ENCODE results near the gene PHC2. TPM values are rescaled to one million over a fixed set of nuclear protein-coding genes. Genes with fewer than 3 reads are reported as not detected.

The PHC2 gene
- total RNA-seq, 2 experiments from 2014 or later: 34.0 to 35.0 TPM

GRCh38 chr1:33442141-33442540 lies 11.2 kb upstream of the PHC2 start:
- ChIA-PET POLR2A (no interaction called here), CTCF (ENCODE audit: unreplicated experiment) (no interaction called here)
- intact Hi-C loops (cut with micrococcal nuclease; ENCODE audit: unreplicated experiment): loop anchor here (5.0 kb wide), 1 partner anchor 50 kb away; no protein-coding TSS in a partner anchor

GRCh38 chr1:33441088-33441745 lies 10.3 kb upstream of the PHC2 start:
- Histone ChIP-seq H3K36me3 (ENCODE audit: insufficient read depth, low read length) (no peaks in the 10 kb centered on the region), H3K4me1 (ENCODE audit: insufficient read depth, low read length, poor library complexity, severe bottlenecking) (no peaks in the 10 kb centered on the region), H3K27ac (ENCODE audit: low read depth, low read length, poor library complexity, severe bottlenecking) (no peak overlapping the region), H3K79me2 (ENCODE audit: insufficient read depth, low read depth, low read length) (no peaks in the 10 kb centered on the region), H3K4me2 (ENCODE audit: low read length) (no peak overlapping the region), H2AFZ (ENCODE audit: low read length) (no peak overlapping the region), H3K4me3 (ENCODE audit: low read depth, low read length, poor library complexity, severe bottlenecking) (no peak overlapping the region), H3K9me2 (ENCODE audit: insufficient read depth, low read length) (no peaks in the 10 kb centered on the region), H3K9me3 (ENCODE audit: low read length) (no peaks in the 10 kb centered on the region), H4K20me1 (ENCODE audit: insufficient read depth, low read length) (no peaks in the 10 kb centered on the region)
- no TSS peak for BruUV-seq (replicated peaks)
- intact Hi-C loops (cut with micrococcal nuclease; ENCODE audit: unreplicated experiment): loop anchor here (5.0 kb wide), 1 partner anchor 49 kb away; no protein-coding TSS in a partner anchor
- TF ChIP-seq EZH2phosphoT487 (IDR thresholded peaks at IDR 0.05; ENCODE audit: borderline replicate concordance, low read depth, low read length) (no peak), CTCF (conservative IDR thresholded peaks at IDR 0.05; ENCODE audit: low read length) (no peak)
- POLR2A ChIA-PET: no interaction called here
- DNase-seq (ENCODE audit: low spot score): no peak
- CTCF ChIA-PET (ENCODE audit: unreplicated experiment): no interaction called here

More at GRCh38 chr1:33442141-33442540, 11.2 kb upstream of the PHC2 start:
- no peaks in the 10 kb centered on the region for H3K9me2 ChIP-seq (ENCODE audit: insufficient read depth, low read length)
- no peaks in the 10 kb centered on the region for H3K79me2 ChIP-seq (ENCODE audit: insufficient read depth, low read depth, low read length)
- no peaks in the 10 kb centered on the region for H4K20me1 ChIP-seq (ENCODE audit: insufficient read depth, low read length)
- H3K36me3 ChIP-seq (ENCODE audit: insufficient read depth, low read length): no peaks in the 10 kb centered on the region
- no peak overlapping the region for H3K4me3 ChIP-seq (ENCODE audit: low read depth, low read length, poor library complexity, severe bottlenecking)
- no TSS peak for BruUV-seq (replicated peaks)
- TF ChIP-seq EZH2phosphoT487 (IDR thresholded peaks at IDR 0.05; ENCODE audit: borderline replicate concordance, low read depth, low read length): no peak
- TF ChIP-seq CTCF (conservative IDR thresholded peaks at IDR 0.05; ENCODE audit: low read length): no peak
- no peaks in the 10 kb centered on the region for H3K9me3 ChIP-seq (ENCODE audit: low read length)
- DNase-seq (ENCODE audit: low spot score): no peak
- H3K27ac ChIP-seq (ENCODE audit: low read depth, low read length, poor library complexity, severe bottlenecking): no peak overlapping the region
- H3K4me1 ChIP-seq (ENCODE audit: insufficient read depth, low read length, poor library complexity, severe bottlenecking): no peaks in the 10 kb centered on the region
- H2AFZ ChIP-seq (ENCODE audit: low read length): no peak overlapping the region
- no peak overlapping the region for H3K4me2 ChIP-seq (ENCODE audit: low read length)

- Histone ChIP-seq H2AFZ (ENCODE audit: low read length) (no peak overlapping the region), H3K9me3 (ENCODE audit: low read length) (no peaks in the 10 kb centered on the region), H3K9me2 (ENCODE audit: insufficient read depth, low read length) (no peaks in the 10 kb centered on the region), H3K36me3 (ENCODE audit: insufficient read depth, low read length) (no peaks in the 10 kb centered on the region), H3K4me1 (ENCODE audit: insufficient read depth, low read length, poor library complexity, severe bottlenecking) (no peaks in the 10 kb centered on the region), H3K79me2 (ENCODE audit: insufficient read depth, low read depth, low read length) (no peaks in the 10 kb centered on the region), H4K20me1 (ENCODE audit: insufficient read depth, low read length) (no peaks in the 10 kb centered on the region), H3K27ac (ENCODE audit: low read depth, low read length, poor library complexity, severe bottlenecking) (no peak overlapping the region), H3K4me3 (ENCODE audit: low read depth, low read length, poor library complexity, severe bottlenecking) (no peak overlapping the region), H3K4me2 (ENCODE audit: low read length) (no peak overlapping the region)
- TF ChIP-seq EZH2phosphoT487 (IDR thresholded peaks at IDR 0.05; ENCODE audit: borderline replicate concordance, low read depth, low read length) (no peak), CTCF (conservative IDR thresholded peaks at IDR 0.05; ENCODE audit: low read length) (no peak)
- no TSS peak for BruUV-seq (replicated peaks)
- POLR2A ChIA-PET: interaction anchor here (0.5 kb wide), 1 partner anchor 16 kb away, joined by 4 read pairs; no protein-coding TSS in a partner anchor
- CTCF ChIA-PET (ENCODE audit: unreplicated experiment): no interaction called here
- no peak for DNase-seq (ENCODE audit: low spot score)
- intact Hi-C loops (cut with micrococcal nuclease; ENCODE audit: unreplicated experiment): loop anchor here (5.0 kb wide), 1 partner anchor 47 kb away; no protein-coding TSS in a partner anchor
Measured at GRCh38 chr1:33439662-33440061, 8.8 kb upstream of the PHC2 start.

Measured in OCI-LY7 (cell line).